B cell (primary cell): ENCODE data around the gene PDE3A. TPM values are rescaled to one million over a fixed set of nuclear protein-coding genes. Genes with fewer than 3 reads are reported as not detected.
"Not testable (repeated sequence)": the region's sequence is repeated elsewhere in the genome, so short reads cannot be mapped to it uniquely, and the experiment has no call there.

Experiments
- ATAC-seq: fragments of 200-7000 bp; cut with Tn5 transposase; one replicate; pipeline ENCODE4 v1.10.0; 2021; ENCODE audit warnings: low read depth, mild to moderate bottlenecking, moderate number of reproducible peaks, moderate library complexity
- CTCF ChIA-PET: fragments of 350-600 bp; sonication (Branson Sonifier 250); formaldehyde crosslinking; loops from one replicate; lab custom pipeline; 2021; ENCODE audit warnings: antibody characterized with exemption, inconsistent platforms; lab: Charles Lee
- POLR2A ChIA-PET: fragments of 350-600 bp; sonication (Branson Sonifier 250); formaldehyde crosslinking; loops from one replicate; lab custom pipeline; 2021; ENCODE audit warnings: antibody characterized with exemption; lab: Charles Lee
- DNase-seq: peaks from one replicate; pipeline ENCODE4 v3.0.0; 2013
- H2AFZ ChIP-seq: 2 replicates; pipeline ENCODE4 v1.6.1; 2012; ENCODE audit warnings: mild to moderate bottlenecking, low read depth, low read length; ENCODE audit not compliant: insufficient read depth, poor library complexity, severe bottlenecking
- H3K27ac ChIP-seq, 2 donors: 1 replicate in 1 of 2; 2 replicates in 1 of 2; pipeline ENCODE4 v1.5.1; 2012 to 2013; ENCODE audit warnings: low read length in 2 of 2, mild to moderate bottlenecking in 2 of 2, moderate library complexity in 1 of 2
- H3K27me3 ChIP-seq, 4 experiments: fragments of 200-600 bp in 1 of 4; sonication (generic) in 1 of 4; replicated peaks in 1 of 4; 1 replicate in 2 of 4; 2 replicates in 2 of 4; pipeline versions ENCODE4 v1.6.1 to v1.7.0; 2013 to 2016; ENCODE audit warnings: low read length in 3 of 4, mild to moderate bottlenecking in 2 of 4, mixed read lengths in 1 of 4, moderate library complexity in 1 of 4; ENCODE audit not compliant: insufficient read depth in 4 of 4, control insufficient read depth in 3 of 4; ENCODE audit errors: control extremely low read depth in 1 of 4
- H3K36me3 ChIP-seq, 2 experiments: replicated peaks in 1 of 2; 1 replicate in 1 of 2; 2 replicates in 1 of 2; pipeline versions ENCODE4 v1.6.1 to v1.7.1; 2013; ENCODE audit warnings: low read length in 1 of 2; ENCODE audit not compliant: insufficient read depth in 2 of 2, control insufficient read depth in 1 of 2; ENCODE audit errors: control extremely low read depth in 1 of 2, extremely low read depth in 1 of 2
- H3K4me1 ChIP-seq, 2 donors: fragments of 200-600 bp in 1 of 2; sonication (generic) in 1 of 2; 1 replicate in 1 of 2; 2 replicates in 1 of 2; pipeline versions ENCODE4 v1.5.1 to v1.6.1; 2013 to 2017; ENCODE audit warnings: low read length in 2 of 2; ENCODE audit not compliant: control insufficient read depth in 2 of 2, insufficient read depth in 2 of 2
- H3K4me2 ChIP-seq: replicated peaks from 2 replicates; pipeline ENCODE3; 2012; ENCODE audit warnings: mild to moderate bottlenecking, low read depth, low read length; ENCODE audit not compliant: poor library complexity, severe bottlenecking
- H3K4me3 ChIP-seq, 5 experiments: fragments of 200-600 bp in 1 of 5; sonication (generic) in 1 of 5; 1 replicate in 3 of 5; 2 replicates in 2 of 5; pipeline versions ENCODE4 v1.5.1 to v1.7.0; 2011 to 2016; ENCODE audit warnings: low read length in 4 of 5, mild to moderate bottlenecking in 4 of 5, low read depth in 2 of 5, control low read depth in 1 of 5, moderate library complexity in 1 of 5; ENCODE audit not compliant: insufficient read depth in 1 of 5; ENCODE audit errors: control extremely low read depth in 1 of 5, extremely low read depth in 1 of 5
- H3K79me2 ChIP-seq: fragments of 200-600 bp; sonication (generic); one replicate; pipeline ENCODE4 v1.6.0; 2016; ENCODE audit warnings: low read length; ENCODE audit not compliant: control insufficient read depth, insufficient read depth
- H3K9ac ChIP-seq: fragments of 200-600 bp; sonication (generic); 2 replicates; pipeline ENCODE4 v1.6.1; 2017; ENCODE audit warnings: mild to moderate bottlenecking, low read length, moderate library complexity
- H3K9me3 ChIP-seq, 3 donors: one replicate each; pipeline versions ENCODE4 v1.6.1 to v1.7.1; 2013; ENCODE audit warnings: low read length in 2 of 3; ENCODE audit not compliant: control insufficient read depth in 2 of 3, insufficient read depth in 1 of 3; ENCODE audit errors: control extremely low read depth in 1 of 3
- H4K20me1 ChIP-seq: 2 replicates; pipeline ENCODE4 v1.6.0; 2012; ENCODE audit warnings: mild to moderate bottlenecking, low read length; ENCODE audit not compliant: insufficient read depth, control insufficient read depth, poor library complexity, severe bottlenecking
- H3K27ac Mint-ChIP-seq: one replicate; pipeline ENCODE4 v1.8.0; 2021; ENCODE audit warnings: mixed read lengths
- H3K27me3 Mint-ChIP-seq: one replicate; pipeline ENCODE4 v1.8.0; 2021; ENCODE audit warnings: mixed read lengths
- H3K4me1 Mint-ChIP-seq: one replicate; pipeline ENCODE4 v1.8.0; 2021; ENCODE audit warnings: mixed read lengths
- H3K4me3 Mint-ChIP-seq: one replicate; pipeline ENCODE4 v1.8.0; 2021; ENCODE audit warnings: mixed read lengths
- H3K9me3 Mint-ChIP-seq: one replicate; pipeline ENCODE4 v1.8.0; 2022; ENCODE audit warnings: mixed read lengths; ENCODE audit not compliant: insufficient read depth
- EZH2 ChIP-seq: IDR thresholded peaks from 2 replicates; pipeline ENCODE4 v1.6.1; 2012; ENCODE audit warnings: borderline replicate concordance, low read depth, mild to moderate bottlenecking, moderate library complexity, low read length; ENCODE audit not compliant: insufficient read depth, poor library complexity, severe bottlenecking
- WGBS: methylation state at CpG from one replicate; pipeline ENCODE4 v1.1.5; 2013; ENCODE audit warnings: missing lambda C conversion rate; ENCODE audit not compliant: insufficient coverage; 5-methylcytosine and 5-hydroxymethylcytosine counted together
- intact Hi-C: fragments of 100-400 bp; cut with micrococcal nuclease; formaldehyde crosslinking; loops from one replicate; pipeline ENCODE4 v1.10.0; 2022
- polyA plus RNA-seq: library from polyadenylated mRNA; depleted of rRNA; stranded (reverse); fragments of >200 nt; gene quantifications from 2 replicates; pipeline ENCODE4 v1.2.3, GENCODE V29; 2012
- total RNA-seq, 2 donors: library from RNA; stranded (reverse); fragments of 120-200 nt in 1 of 2; gene quantifications; 1 replicate in 1 of 2; 2 replicates in 1 of 2; pipeline versions ENCODE4 v1.2.3 to v1.2.4, GENCODE V29; 2013 to 2022
- TF ChIP-seq, protein P1 (sequence below): fragments of 200-600 bp; IDR thresholded peaks from one replicate; pipeline ENCODE4 v1.8.0; 2022; ENCODE audit warnings: antibody characterized with exemption, mild to moderate bottlenecking

PDE3A gene
- total and polyA plus RNA-seq, 2 donors (not counting 1 experiment from before 2014, with no cell fraction given), result not detected

DNA sequence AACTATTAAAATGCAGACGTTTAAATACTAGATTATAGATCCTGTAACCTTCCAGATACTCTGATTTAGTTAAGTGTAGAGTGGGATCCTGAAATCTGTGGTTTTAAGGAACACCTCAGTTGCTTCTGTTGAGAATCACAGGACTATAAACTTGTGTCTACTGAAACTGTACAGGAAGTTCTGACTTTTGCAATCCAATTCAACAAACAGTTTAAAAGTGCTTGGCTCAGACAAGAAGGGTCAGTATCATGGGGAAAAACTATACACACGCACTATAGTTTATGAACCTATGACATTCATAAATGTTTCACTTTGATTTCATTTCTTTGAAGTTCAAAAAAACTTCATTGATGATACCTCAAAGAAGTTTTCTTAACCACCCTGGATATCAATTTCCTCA, 13.8 kb downstream of the PDE3A start:
- TF ChIP-seq, protein P1, sequence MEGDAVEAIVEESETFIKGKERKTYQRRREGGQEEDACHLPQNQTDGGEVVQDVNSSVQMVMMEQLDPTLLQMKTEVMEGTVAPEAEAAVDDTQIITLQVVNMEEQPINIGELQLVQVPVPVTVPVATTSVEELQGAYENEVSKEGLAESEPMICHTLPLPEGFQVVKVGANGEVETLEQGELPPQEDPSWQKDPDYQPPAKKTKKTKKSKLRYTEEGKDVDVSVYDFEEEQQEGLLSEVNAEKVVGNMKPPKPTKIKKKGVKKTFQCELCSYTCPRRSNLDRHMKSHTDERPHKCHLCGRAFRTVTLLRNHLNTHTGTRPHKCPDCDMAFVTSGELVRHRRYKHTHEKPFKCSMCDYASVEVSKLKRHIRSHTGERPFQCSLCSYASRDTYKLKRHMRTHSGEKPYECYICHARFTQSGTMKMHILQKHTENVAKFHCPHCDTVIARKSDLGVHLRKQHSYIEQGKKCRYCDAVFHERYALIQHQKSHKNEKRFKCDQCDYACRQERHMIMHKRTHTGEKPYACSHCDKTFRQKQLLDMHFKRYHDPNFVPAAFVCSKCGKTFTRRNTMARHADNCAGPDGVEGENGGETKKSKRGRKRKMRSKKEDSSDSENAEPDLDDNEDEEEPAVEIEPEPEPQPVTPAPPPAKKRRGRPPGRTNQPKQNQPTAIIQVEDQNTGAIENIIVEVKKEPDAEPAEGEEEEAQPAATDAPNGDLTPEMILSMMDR, result no peak
- H3K4me1 ChIP-seq, result no peaks in the 10 kb centered on the region
- H3K9ac ChIP-seq, result no peak overlapping the region
- CTCF ChIA-PET, result no interaction called here
- Mint-ChIP-seq H3K27me3 (no peaks in the 10 kb centered on the region), H3K27ac (no peak overlapping the region), H3K4me1 (no peaks in the 10 kb centered on the region), H3K4me3 (no peak overlapping the region), H3K9me3 (peaks cover 2% of the 10 kb centered on the region)
- no peaks in the 10 kb centered on the region for H3K79me2 ChIP-seq
- DNase-seq (no peak), ATAC-seq (no peak)
- no CpG with 5 or more reads among the region's 2 CpGs for WGBS
- H2AFZ ChIP-seq, result no peak overlapping the region
- no peak overlapping the region for H3K4me2 ChIP-seq
- no peak overlapping the region for H3K4me3 ChIP-seq
- intact Hi-C loops, result no loop called here
- H3K36me3 ChIP-seq, result no peaks in the 10 kb centered on the region
- H3K9me3 ChIP-seq, result no peaks in the 10 kb centered on the region
- POLR2A ChIA-PET, result no interaction called here
- H4K20me1 ChIP-seq, result no peaks in the 10 kb centered on the region
- no peak overlapping the region for H3K27ac ChIP-seq
- no peaks in the 10 kb centered on the region for H3K27me3 ChIP-seq

DNA sequence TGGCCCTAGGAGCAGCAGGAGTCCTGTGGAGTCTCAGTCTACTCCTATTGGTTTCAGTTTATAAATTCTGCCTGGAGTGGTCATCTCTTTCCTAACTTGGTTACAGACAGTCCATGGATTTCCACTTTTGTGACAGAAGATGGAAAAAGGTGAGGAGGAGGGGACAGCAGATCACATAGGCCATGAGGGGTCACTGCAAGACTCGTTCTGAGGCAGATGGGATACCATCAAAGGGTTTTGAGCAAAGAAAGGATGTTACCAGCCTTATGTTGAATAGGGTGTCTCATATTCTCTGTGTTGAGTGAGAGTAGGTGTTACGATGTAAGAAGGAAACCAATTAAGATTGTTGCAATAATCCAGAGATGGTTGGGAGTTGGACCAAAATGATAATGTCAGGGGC, 15.3 kb downstream of the PDE3A start:
- no peaks in the 10 kb centered on the region for H3K27me3 ChIP-seq
- H2AFZ ChIP-seq, result no peak overlapping the region
- no peaks in the 10 kb centered on the region for H3K79me2 ChIP-seq
- no peaks in the 10 kb centered on the region for H3K9me3 ChIP-seq
- H3K9ac ChIP-seq, result no peak overlapping the region
- H3K4me3 ChIP-seq, result no peak overlapping the region
- Mint-ChIP-seq H3K27ac (no peak overlapping the region), H3K4me3 (no peak overlapping the region), H3K9me3 (peaks cover 2% of the 10 kb centered on the region), H3K27me3 (no peaks in the 10 kb centered on the region), H3K4me1 (no peaks in the 10 kb centered on the region)
- H3K4me2 ChIP-seq, result no peak overlapping the region
- H3K27ac ChIP-seq, result no peak overlapping the region
- H3K36me3 ChIP-seq, result no peaks in the 10 kb centered on the region
- CTCF ChIA-PET, result no interaction called here
- POLR2A ChIA-PET, result no interaction called here
- no peaks in the 10 kb centered on the region for H4K20me1 ChIP-seq
- no peaks in the 10 kb centered on the region for H3K4me1 ChIP-seq
- DNase-seq (no peak), ATAC-seq (no peak)
- intact Hi-C loops, result no loop called here
- WGBS, result 83% methylated on average over 2 of the region's 2 CpGs
- TF ChIP-seq, protein P1, result no peak
- no peak for TF ChIP-seq EZH2

DNA sequence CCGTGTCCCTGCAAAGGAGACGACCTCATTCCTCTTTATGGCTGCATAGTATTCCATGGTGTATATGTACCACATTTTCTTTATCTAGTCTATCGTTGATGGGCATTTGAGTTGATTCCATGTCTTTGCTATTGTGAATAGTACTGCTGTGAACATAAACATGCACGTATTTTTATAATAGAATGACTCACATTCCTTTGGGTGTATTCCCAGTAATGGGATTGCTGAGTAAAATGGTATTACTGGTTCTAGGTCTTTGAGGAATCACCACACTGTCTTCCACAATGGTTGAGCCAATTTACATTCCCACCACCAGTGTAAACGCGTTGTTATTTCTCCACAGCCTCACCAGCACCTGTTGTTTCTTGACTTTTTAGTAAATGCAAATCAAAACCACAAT, 16.5 kb downstream of the PDE3A start:
- H3K9me3 Mint-ChIP-seq, H4K20me1 ChIP-seq, H3K4me2 ChIP-seq, DNase-seq, H3K4me1 Mint-ChIP-seq, H3K4me3 ChIP-seq, H3K4me1 ChIP-seq, H3K27ac ChIP-seq, H3K9me3 ChIP-seq, H3K9ac ChIP-seq, H3K79me2 ChIP-seq, H3K36me3 ChIP-seq, H3K27me3 Mint-ChIP-seq, H3K27ac Mint-ChIP-seq, H3K4me3 Mint-ChIP-seq, ATAC-seq, POLR2A ChIA-PET, H3K27me3 ChIP-seq, intact Hi-C loops, H2AFZ ChIP-seq, CTCF ChIA-PET: not testable (repeated sequence)
- WGBS, result no CpG with 5 or more reads among the region's 6 CpGs
